G401 (cell line): Measurements from ENCODE around the gene RNF225. TPM values are rescaled to one million over a fixed set of nuclear protein-coding genes. Genes with fewer than 3 reads are reported as not detected.
"Not testable (repeated sequence)": the region's sequence is repeated elsewhere in the genome, so short reads cannot be mapped to it uniquely, and the experiment has no call there.

Source experiments
- DNase-seq: peaks from one replicate; pipeline ENCODE4 v3.0.0-alpha.2; 2015; ENCODE audit warnings: low spot score
- in situ Hi-C: cut with HindIII; loops from 2 replicates; pipeline ENCODE4 v1.10.0; 2016; ENCODE audit warnings: low sequenced_read_pairs, mixed read lengths
- total RNA-seq: library from RNA; depleted of rRNA; stranded (reverse); fragments of >200 nt; shearing (Covaris generic); gene quantifications from 2 replicates; pipeline ENCODE4 v1.2.3, GENCODE V29; 2014

The RNF225 gene
- total RNA-seq, 1 experiment from 2014 or later, result not detected

- DNase-seq, result no peak
- in situ Hi-C loops, result no loop called here
Observed at GRCh38 chr19:58401840-58402421, 6.5 kb downstream of the RNF225 start.

GRCh38 chr19:58403920-58404478 is 8.5 kb downstream of the RNF225 start:
- in situ Hi-C loops, DNase-seq: not testable (repeated sequence)

GRCh38 chr19:58406818-58407657 is 11.6 kb downstream of the RNF225 start:
- in situ Hi-C loops, result no loop called here
- DNase-seq, result peak; percentile 28

- in situ Hi-C loops, result no loop called here
- DNase-seq, result peak; percentile 14
Observed at GRCh38 chr19:58407658-58408151, 12.2 kb downstream of the RNF225 start.

GRCh38 chr19:58408152-58409009 is 12.9 kb downstream of the RNF225 start, which contains the start of gene ZNF584:
ZNF584 (plus strand) TSS chr19:58408649; CDS start chr19:58409148, 499 bp downstream.
- in situ Hi-C loops, result no loop called here
- peak; percentile 98 for DNase-seq

GRCh38 chr19:58409010-58409790 is 13.7 kb downstream of the RNF225 start:
- in situ Hi-C loops, result no loop called here
- peak; percentile 31 for DNase-seq

GRCh38 chr19:58416604-58417003 is 21.1 kb downstream of the RNF225 start:
- no peak for DNase-seq
- in situ Hi-C loops, result no loop called here

- DNase-seq, result no peak
- in situ Hi-C loops, result no loop called here
Observed at GRCh38 chr19:58417071-58417470, 21.6 kb downstream of the RNF225 start.

- in situ Hi-C loops, result no loop called here
- DNase-seq, result no peak
Observed at GRCh38 chr19:58428617-58429016, 33.2 kb downstream of the RNF225 start.

- in situ Hi-C loops, result no loop called here
- no peak for DNase-seq
Observed at GRCh38 chr19:58429745-58430144, 34.3 kb downstream of the RNF225 start.

- no peak for DNase-seq
- in situ Hi-C loops, result no loop called here
Observed at GRCh38 chr19:58434217-58434616, 38.8 kb downstream of the RNF225 start.

- peak; percentile 100 for DNase-seq
- in situ Hi-C loops, result no loop called here
Observed at GRCh38 chr19:58439576-58440554, 44.4 kb downstream of the RNF225 start, which contains the start of gene ZNF132. ZNF132 (minus strand) TSS chr19:58440153; CDS start chr19:58439821, 332 bp downstream.

GRCh38 chr19:58440556-58440955 is 45.1 kb downstream of the RNF225 start:
- no peak for DNase-seq
- in situ Hi-C loops, result no loop called here

GRCh38 chr19:58442986-58443385 is 47.5 kb downstream of the RNF225 start:
- in situ Hi-C loops, DNase-seq: not testable (repeated sequence)
